ENCODE results near the gene FRAT2. TPM values are rescaled to one million over a fixed set of nuclear protein-coding genes. Genes with fewer than 3 reads are reported as not detected.
A peak's percentile ranks its signal among the peaks of the same experiment; 100 is the strongest.

The FRAT2 gene
- total RNA-seq, 1 donor from 2014 or later = 38.7 TPM

DNA sequence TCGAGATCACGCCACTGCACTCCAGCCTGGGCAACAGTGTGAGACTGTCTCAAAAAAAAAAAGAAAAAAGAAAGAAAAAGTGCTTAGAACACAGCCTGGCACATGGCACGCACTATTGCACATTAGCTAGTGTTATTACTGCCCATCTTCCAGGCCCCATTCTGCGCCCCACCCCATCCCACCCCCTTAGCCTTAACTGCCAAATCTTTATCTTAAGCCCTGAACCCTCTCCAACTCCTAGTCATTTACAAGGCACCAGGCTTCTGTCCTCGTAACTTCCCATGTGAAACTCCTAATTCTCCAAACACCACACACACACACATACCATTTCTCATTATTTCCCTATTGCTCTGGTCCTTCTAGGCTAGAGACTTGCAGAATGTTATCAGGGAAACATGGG lies 4.8 kb downstream of the FRAT2 start:
- H3K36me3 Mint-ChIP-seq (ENCODE audit: insufficient read depth) = peaks cover 6% of the 10 kb centered on the region
- no peaks in the 10 kb centered on the region for H3K9me3 Mint-ChIP-seq (ENCODE audit: low read depth)
- H3K27me3 Mint-ChIP-seq = no peaks in the 10 kb centered on the region
- peak overlapping the region; percentile 96 for H3K27ac Mint-ChIP-seq
- no peak for DNase-seq (ENCODE audit: low spot score, unreplicated experiment)
- H3K4me3 Mint-ChIP-seq (ENCODE audit: low read depth) = peak overlapping the region; percentile 44
- TF ChIP-seq, protein P1, sequence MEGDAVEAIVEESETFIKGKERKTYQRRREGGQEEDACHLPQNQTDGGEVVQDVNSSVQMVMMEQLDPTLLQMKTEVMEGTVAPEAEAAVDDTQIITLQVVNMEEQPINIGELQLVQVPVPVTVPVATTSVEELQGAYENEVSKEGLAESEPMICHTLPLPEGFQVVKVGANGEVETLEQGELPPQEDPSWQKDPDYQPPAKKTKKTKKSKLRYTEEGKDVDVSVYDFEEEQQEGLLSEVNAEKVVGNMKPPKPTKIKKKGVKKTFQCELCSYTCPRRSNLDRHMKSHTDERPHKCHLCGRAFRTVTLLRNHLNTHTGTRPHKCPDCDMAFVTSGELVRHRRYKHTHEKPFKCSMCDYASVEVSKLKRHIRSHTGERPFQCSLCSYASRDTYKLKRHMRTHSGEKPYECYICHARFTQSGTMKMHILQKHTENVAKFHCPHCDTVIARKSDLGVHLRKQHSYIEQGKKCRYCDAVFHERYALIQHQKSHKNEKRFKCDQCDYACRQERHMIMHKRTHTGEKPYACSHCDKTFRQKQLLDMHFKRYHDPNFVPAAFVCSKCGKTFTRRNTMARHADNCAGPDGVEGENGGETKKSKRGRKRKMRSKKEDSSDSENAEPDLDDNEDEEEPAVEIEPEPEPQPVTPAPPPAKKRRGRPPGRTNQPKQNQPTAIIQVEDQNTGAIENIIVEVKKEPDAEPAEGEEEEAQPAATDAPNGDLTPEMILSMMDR (IDR thresholded peaks at IDR 0.05; ENCODE audit: unreplicated experiment) = no peak
- H3K4me1 Mint-ChIP-seq (ENCODE audit: low read depth) = peaks cover 65% of the 10 kb centered on the region

DNA sequence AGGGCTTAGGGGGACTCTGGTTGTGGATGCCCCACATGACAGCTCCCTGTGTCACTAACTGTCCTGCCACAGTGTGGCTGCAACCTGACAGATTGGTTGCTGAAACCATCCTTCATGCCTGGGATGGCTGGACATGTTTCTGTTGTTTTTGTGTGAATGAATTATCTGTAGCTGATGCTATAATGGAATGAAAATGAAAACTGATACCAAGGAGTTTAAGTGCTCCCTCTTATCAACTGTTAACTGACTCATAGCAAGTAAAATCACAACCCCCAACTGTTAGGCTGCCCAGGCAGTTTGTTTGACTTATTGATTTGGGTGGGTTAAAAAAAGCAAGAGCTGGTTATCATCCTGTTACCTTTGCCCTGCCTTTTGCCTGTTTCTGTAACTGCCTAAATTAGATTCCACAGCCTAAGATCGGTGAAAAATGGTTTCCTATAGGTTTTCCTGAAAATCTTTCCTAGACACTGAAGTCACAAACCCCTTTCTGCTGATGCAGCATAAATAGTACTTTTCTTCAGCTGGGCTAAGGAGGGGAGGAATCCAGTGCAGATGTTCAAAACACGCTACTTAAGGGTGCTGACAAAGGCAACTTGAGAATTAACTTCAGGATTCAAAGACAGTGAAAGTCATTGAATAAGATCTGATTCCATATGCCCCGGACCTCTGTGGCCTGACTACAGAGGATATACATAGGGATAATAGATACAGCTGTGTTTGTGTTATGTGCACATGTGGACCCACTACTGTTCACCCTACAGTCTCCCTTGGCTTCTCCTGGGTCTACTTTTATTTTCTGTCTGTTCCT lies 5.7 kb downstream of the FRAT2 start:
- Mint-ChIP-seq H3K27ac (peak overlapping the region; percentile 96), H3K9me3 (ENCODE audit: low read depth) (no peaks in the 10 kb centered on the region), H3K4me3 (ENCODE audit: low read depth) (peak overlapping the region; percentile 4), H3K36me3 (ENCODE audit: insufficient read depth) (peaks cover 6% of the 10 kb centered on the region), H3K4me1 (ENCODE audit: low read depth) (peaks cover 65% of the 10 kb centered on the region), H3K27me3 (no peaks in the 10 kb centered on the region)
- no peak for DNase-seq (ENCODE audit: low spot score, unreplicated experiment)
- TF ChIP-seq, protein P1 (IDR thresholded peaks at IDR 0.05; ENCODE audit: unreplicated experiment) = no peak

DNA sequence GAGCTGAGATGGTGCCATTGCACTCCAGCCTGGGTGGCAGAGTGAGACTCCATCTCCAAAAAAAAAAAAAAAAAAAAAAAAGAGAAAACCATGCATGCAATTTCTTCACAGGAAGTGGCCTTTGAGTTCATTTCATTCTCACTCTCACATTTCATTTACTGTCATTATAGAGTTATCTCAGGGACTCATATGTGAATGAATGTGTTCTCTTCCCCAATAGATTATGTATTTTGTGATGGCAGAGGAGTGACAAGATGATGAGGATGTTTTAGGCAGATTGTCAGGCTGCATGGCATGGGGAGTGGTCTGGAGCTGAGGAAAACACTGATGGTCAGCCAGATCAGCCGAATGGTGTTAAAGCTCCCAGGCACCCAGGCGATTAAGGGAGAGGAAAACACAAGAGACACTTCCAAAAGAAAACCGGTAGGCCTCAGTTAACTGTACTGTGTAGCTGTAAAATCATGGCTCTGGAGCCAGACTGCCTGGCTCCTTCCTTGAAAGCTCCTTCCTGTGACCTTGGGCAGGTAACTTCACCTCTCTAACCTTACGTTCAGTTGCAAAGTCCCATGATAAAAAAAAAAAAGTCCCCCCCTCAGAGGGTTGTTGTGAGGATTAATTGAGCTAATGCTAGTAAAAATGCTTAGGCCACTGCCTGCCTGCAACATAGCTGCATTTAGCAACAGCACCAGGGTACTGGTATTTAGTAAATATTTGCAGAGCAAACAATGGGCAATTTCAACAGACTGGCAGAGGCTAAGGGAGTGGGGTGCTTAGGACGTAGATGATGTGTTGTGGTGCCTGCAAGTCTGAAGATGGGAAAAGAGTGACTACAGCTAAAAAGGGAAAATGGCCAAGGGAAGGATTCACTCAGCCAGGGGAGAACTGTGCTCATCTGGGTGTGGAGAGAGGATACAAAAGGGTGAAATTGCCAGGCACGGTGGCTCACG lies 6.9 kb downstream of the FRAT2 start:
- Mint-ChIP-seq H3K4me1 (ENCODE audit: low read depth) (peaks cover 62% of the 10 kb centered on the region), H3K36me3 (ENCODE audit: insufficient read depth) (peaks cover 6% of the 10 kb centered on the region), H3K27me3 (no peaks in the 10 kb centered on the region), H3K4me3 (ENCODE audit: low read depth) (peak overlapping the region; percentile 27), H3K27ac (peak overlapping the region; percentile 96), H3K9me3 (ENCODE audit: low read depth) (no peaks in the 10 kb centered on the region)
- no peak for DNase-seq (ENCODE audit: low spot score, unreplicated experiment)
- TF ChIP-seq, protein P1 (IDR thresholded peaks at IDR 0.05; ENCODE audit: unreplicated experiment) = no peak

DNA sequence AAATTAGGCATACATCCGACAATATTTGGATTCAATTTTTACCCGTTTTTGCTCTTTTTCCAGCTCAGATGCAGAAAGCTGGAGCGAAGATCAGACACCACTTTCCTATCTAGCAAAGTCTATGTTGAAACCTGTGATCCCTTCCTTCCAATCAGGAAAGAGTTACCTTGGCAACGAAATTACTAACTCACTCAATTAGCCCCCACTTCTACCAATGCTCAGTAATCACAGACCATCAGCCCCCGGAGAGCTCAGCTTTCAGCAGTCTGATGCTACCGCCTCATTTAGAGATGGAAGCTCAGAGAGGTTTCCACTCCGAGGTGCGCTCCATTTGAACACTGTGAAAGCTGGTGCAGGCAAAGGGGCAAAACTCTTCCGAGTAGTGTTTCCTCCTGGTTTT lies 8.8 kb downstream of the FRAT2 start:
- DNase-seq (ENCODE audit: low spot score, unreplicated experiment) = no peak
- peak overlapping the region; percentile 43 for H3K4me3 Mint-ChIP-seq (ENCODE audit: low read depth)
- no peaks in the 10 kb centered on the region for H3K27me3 Mint-ChIP-seq
- H3K4me1 Mint-ChIP-seq (ENCODE audit: low read depth) = peaks cover 63% of the 10 kb centered on the region
- peaks cover 4% of the 10 kb centered on the region for H3K36me3 Mint-ChIP-seq (ENCODE audit: insufficient read depth)
- H3K9me3 Mint-ChIP-seq (ENCODE audit: low read depth) = no peaks in the 10 kb centered on the region
- TF ChIP-seq, protein P1 (IDR thresholded peaks at IDR 0.05; ENCODE audit: unreplicated experiment) = no peak
- peak overlapping the region; percentile 89 for H3K27ac Mint-ChIP-seq

DNA sequence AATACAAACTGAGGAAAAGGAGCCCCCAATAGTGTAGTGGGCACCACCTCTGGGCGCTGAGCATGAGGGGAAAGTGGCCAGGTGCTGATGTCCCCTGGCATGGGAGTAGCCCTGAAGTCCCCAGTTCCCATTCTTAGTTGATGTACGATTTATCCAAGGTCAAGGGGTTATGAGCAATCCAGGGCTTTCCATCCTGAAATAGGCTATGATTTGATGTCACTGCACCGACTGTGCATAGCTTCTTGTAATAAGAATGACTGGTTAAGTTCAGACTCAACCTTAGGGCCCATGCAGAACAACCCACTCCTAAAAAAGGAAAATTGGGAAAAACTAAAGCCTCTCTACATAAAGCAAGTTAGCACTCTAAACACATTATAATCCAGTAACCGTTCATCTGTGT lies 11.0 kb downstream of the FRAT2 start:
- no peak overlapping the region for H3K4me3 Mint-ChIP-seq (ENCODE audit: low read depth)
- H3K4me1 Mint-ChIP-seq (ENCODE audit: low read depth) = peaks cover 55% of the 10 kb centered on the region
- no peak for DNase-seq (ENCODE audit: low spot score, unreplicated experiment)
- peak overlapping the region; percentile 33 for H3K27ac Mint-ChIP-seq
- no peaks in the 10 kb centered on the region for H3K27me3 Mint-ChIP-seq
- TF ChIP-seq, protein P1 (IDR thresholded peaks at IDR 0.05; ENCODE audit: unreplicated experiment) = no peak
- no peaks in the 10 kb centered on the region for H3K9me3 Mint-ChIP-seq (ENCODE audit: low read depth)
- no peaks in the 10 kb centered on the region for H3K36me3 Mint-ChIP-seq (ENCODE audit: insufficient read depth)
